Activated CD8-positive, alpha-beta memory T cell treated with anti-CD3 and anti-CD28 coated beads for 24 hours (primary cell): ENCODE measurements around the gene LIN52.

Experiments used
- DNase-seq: peaks from one replicate; pipeline ENCODE4 v3.0.0-alpha.2; 2020

Gene LIN52

GRCh38 chr14:74239848-74240793 is 155.4 kb downstream of the LIN52 start:
- DNase-seq: no peak

- no peak for DNase-seq
These were observed 156.3 kb downstream of the LIN52 start for GRCh38 chr14:74240794-74241651.

GRCh38 chr14:74241652-74242017 is 156.9 kb downstream of the LIN52 start:
- no peak for DNase-seq

- DNase-seq: no peak
These were observed 157.4 kb downstream of the LIN52 start for GRCh38 chr14:74242021-74242779.

GRCh38 chr14:74242780-74243042 is 158.0 kb downstream of the LIN52 start:
- no peak for DNase-seq

- no peak for DNase-seq
These were observed 158.3 kb downstream of the LIN52 start for GRCh38 chr14:74243051-74243450.

- DNase-seq: no peak
These were observed 159.4 kb downstream of the LIN52 start for GRCh38 chr14:74244115-74244514.

- no peak for DNase-seq
These were observed 160.5 kb downstream of the LIN52 start for GRCh38 chr14:74245292-74245691.

- DNase-seq: no peak
These were observed 161.8 kb downstream of the LIN52 start for GRCh38 chr14:74246542-74246941.

GRCh38 chr14:74248017-74248416 is 163.3 kb downstream of the LIN52 start:
- no peak for DNase-seq

GRCh38 chr14:74249433-74250375 is 164.9 kb downstream of the LIN52 start:
- no peak for DNase-seq
